ENCODE results near the gene PMP22.

DNA sequence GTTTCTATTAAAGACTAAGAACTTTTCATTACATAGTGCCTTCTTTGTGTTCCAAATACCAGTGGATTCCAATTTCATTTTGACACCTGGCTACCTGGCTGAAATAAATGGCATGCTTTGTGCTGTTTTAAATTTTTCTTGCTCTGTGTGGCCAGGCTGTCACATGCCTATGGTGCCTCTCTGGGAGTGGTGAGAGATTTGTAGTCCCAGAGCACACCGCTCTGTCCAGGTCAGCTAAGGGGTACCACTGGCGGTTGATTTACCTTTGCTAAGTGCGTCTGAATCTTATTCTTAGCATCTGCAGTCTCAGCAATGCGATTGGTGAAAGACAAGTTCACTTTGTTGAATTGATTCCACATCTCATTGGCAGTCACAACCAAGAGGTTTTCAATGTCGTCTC is 46.9 kb upstream of the PMP22 start:
- no peak for TF ChIP-seq EZH2 (IDR thresholded peaks at IDR 0.05; ENCODE audit: borderline replicate concordance, low read depth, low read length, severe bottlenecking)
- no peak for TF ChIP-seq CTCF (IDR thresholded peaks at IDR 0.05; ENCODE audit: extremely low read depth in 1 of 2, insufficient read depth in 1 of 2, low read depth in 1 of 2, low read length in 2 of 2)
- TF ChIP-seq POLR2A (IDR thresholded peaks at IDR 0.05; ENCODE audit: low read depth, low read length), result no peak
- no peak for TF ChIP-seq POLR2AphosphoS5 (IDR thresholded peaks at IDR 0.05; ENCODE audit: insufficient read depth, low read depth, low read length)
- TF ChIP-seq FOS (IDR thresholded peaks at IDR 0.05; ENCODE audit: borderline replicate concordance, insufficient read depth, low read length), result no peak
- TF ChIP-seq JUN (IDR thresholded peaks at IDR 0.05; ENCODE audit: borderline replicate concordance, insufficient read depth, insufficient read length, low read depth), result no peak
- TF ChIP-seq MAX (IDR thresholded peaks at IDR 0.05; ENCODE audit: insufficient read depth, insufficient read length), result no peak
